Fibroblast of upper back skin (primary cell): ENCODE results near the gene TSPAN17.
A peak's percentile ranks its signal among the peaks of the same experiment; 100 is the strongest.

Experiments
- DNase-seq: peaks from one replicate; pipeline ENCODE4 v3.0.0-alpha.2; 2013

TSPAN17 gene

DNA sequence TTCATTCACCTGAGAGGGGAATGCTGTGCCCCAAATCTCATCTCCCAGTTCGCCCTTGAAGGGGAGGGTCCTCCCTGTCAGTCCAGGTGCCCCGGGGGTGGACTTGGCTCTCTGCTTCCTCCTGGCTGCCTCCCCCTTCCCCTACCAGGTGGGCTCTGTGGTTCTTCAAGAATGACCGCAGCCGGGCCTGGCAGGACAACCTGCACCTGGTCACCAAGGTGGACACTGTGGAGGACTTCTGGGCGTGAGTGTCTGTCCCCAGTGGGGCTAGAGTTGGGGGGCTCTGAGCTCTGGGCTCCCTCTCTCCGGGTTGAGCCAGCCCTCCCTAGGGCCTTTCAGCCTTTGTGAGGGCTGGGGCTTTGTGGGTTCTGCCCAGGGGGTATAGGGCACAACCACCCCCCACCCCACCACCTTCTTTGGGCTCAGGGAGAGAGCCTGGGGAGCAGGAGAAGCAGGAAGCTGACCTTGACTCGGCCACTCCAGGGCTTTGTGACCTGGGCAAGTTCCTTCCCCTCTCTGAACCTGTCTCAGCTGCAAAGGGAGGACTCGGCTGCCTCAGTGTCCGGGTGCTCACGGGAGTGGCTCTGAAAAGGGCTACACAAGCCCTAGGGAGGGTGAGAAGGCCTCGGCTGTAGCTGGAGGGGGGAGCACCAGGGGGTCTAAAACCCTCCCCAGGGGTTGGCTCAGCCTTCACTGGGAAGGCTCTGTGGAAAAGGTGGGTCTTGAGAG, 3.6 kb upstream of the TSPAN17 start:
- DNase-seq, result no peak

DNA sequence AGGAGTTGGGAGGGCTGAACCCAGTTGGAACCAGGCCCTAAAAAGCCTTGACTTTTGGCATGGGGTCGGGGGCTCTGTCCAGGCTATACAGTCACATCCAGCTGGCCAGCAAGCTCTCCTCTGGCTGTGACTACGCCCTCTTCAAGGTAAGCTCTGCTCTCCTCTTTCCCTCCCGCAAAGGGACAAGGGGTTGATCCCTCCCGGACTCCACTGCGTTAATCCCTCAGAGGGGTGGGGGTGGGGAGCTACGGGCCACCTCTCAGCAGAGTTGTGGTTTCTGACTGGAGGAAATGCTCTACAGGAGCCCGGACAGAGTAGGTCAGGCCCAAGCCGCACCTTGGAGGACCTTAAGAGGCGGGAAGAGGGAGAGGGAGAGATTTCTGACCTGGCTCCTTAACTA, 3.0 kb upstream of the TSPAN17 start:
- no peak for DNase-seq

DNA sequence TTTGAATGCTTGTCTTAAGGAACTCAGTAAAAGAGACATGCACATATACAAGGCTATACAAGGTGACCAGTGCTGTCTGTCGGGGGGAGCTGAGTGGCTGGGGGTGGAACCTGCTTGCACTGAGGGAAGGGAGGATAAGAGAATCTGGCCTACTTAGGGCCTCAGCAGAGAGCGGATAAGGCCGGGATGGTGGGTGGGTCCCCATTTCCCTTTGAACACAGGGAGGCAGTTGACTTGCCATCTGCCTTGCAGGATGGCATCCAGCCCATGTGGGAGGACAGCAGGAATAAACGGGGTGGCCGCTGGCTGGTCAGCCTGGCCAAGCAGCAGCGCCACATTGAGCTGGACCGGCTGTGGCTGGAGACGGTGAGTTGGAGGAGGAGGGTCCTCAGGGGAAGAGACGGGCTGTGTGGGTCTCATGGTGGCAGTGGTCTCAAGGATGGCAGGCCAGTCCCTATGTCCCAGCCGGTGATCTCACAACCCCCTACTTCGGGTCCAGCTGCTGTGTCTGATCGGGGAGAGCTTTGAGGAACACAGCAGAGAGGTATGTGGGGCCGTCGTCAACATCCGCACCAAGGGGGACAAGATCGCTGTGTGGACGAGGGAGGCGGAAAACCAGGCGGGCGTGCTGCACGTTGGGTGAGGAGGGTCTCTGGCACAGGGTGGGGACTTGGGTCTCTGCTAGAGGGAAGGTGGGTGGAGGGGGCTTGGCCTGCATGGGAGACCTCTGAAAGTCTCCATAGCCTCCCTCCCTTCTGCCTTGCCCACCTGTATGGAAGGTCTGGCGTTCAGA, 2.2 kb upstream of the TSPAN17 start:
- DNase-seq, result no peak

DNA sequence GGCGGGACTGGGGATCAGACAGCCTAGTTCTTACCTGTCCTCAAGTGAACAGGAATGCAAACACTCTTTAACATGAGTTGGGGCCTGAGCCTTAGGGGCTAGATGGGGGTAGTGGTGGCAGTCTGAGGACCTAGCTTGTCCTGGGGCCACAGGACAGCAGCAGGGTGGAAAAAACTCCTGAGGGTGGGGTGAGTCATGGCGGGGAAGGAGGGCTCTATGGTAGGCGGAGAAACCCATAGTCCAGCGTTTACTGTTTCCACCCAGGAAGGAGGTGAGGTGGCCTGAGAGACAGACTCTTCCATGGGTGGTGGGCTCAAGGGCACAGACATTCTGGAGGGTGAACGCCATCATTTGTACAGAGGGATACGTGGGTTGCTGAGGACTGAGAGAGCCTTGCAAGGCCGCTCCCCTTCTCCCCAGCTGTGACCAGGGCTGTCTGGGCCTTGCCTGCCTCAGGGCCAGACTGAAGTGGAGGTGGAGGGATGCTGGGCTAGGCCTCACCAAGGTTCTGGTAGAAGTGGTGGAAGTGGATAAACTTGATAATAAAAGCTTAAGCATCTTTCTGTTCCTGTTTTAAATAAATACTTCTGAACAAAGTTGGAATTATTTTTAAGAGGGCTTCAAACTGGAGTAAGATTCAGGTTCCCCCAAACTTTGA, 1.1 kb upstream of the TSPAN17 start:
- DNase-seq, result no peak

DNA sequence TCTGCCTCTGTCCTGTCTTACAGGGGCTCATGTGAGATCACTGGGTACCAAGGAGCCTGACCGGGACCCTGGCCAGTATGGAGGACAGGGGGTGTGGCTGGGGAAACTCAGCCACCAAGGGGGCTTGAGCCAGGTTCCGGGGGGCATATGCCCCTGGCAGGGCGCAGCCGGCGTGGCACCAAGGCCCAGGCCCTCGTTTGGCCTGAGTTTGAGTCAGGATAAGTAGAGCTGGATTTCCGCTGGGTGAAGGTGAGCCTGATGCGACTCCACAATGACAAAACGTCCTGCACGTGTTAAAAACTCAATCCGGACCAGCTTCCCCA, 616 bp upstream of the TSPAN17 start:
- DNase-seq, result no peak

DNA sequence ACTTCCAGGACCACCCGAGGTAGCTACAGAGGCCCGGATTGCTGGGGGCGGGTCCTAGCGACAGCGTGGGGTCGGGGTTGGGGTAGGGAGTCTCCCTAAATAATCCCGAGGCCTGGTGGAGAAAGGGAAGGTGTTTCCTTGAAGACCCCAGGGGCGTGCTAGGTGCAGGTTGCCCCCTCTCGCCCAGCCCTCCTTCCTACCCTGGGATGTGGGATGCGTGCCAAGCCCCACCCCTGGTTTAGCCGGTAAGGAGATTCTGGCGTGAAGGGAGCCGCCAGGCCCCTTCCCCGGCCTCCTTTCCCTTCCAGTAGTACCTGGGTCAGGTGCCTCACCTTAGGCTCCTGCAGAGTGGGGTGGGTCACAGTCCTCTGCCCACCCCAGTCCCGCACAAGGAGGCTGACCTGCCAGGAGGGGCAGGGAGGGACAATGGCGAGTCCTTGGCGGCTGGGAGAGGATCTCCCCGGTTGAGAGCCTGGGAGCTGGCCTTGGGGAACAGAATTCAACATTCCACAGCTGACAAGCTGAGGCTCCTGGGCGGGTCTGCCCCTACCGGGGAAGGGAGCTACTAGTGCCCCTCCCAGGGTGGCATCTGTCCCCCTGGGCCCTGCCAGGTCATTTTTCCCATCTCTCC, 674 bp downstream of the TSPAN17 start:
- peak; percentile 17 for DNase-seq

DNA sequence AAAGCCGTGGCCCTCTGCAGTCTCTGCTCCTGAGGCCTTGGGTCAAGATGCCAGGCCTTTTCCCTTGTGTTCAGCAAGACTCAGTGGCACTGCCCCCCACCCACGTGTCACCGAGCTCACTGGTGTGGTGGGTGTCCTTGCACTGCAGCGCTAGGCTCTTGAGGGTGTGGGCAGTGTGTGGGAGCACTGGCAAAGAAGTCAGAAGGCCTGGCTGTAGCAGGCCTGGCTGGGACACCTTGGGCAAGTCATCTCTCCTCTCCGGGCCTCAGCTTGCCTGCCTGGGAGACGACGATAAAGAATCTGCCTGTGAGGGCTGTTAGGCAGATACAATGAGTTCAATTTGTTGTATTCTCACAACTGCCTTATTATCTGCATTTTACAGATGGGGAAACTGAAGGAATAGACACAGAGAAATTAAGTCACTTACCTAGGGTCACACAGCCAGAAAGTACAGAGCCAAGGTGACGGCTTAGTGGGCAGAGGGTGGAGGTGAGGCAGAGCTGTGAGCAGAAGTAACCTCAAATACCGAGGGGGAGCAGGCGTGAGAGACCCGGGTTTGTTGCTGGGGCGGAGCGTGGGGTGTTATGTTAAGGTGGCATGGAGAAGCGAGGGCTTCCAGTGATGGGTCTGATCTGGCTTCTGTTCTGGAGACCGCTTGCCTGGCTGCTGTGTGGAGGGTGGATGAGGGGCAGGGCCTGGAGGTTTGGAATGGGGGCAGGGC, 1.4 kb downstream of the TSPAN17 start:
- no peak for DNase-seq

DNA sequence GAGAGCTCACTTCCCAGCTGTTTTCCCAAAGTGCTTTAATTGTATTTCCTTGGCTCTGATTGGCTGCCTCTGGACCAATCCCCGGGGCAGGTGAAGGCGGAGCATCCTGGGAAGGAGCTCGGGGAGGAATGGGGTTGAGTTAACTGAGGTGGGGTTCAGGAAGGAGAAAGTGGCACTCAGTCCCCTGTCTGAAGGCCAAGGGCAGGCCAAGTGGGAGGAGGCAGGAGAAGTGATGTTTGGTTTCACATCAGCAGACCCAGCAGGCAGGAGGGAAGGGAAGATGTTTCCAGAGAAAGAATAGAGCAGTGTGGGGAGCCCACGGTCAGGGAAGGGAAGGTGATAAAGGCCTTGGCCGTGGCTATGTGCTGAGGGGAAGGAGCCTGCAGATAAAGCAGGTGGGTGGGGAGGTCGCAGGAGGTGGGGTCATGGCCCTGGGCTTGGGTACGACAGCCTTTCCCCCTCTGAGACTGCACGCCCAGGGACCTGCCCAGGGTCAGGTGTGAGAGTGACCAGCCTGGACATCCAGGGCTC, 3.1 kb downstream of the TSPAN17 start:
- DNase-seq, result no peak

DNA sequence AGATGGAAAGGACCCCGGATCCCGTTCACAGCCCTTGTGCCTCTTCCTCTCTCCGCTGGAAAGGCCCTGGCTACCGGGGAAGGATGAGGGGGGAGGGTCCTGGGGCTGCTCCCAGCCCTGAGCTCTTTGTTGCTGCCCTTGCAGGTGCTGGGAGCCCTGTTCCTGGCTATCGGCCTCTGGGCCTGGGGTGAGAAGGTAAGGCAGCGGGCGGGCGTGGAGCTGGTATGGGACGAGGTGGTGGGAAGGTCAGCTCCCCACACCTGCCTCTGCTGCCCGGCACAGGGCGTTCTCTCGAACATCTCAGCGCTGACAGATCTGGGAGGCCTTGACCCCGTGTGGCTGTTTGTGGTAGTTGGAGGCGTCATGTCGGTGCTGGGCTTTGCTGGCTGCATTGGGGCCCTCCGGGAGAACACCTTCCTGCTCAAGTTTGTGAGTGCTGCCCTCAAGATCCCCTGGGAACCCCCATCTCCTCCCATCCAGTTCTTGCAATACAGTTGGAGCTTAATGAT, 4.2 kb downstream of the TSPAN17 start:
- no peak for DNase-seq

DNA sequence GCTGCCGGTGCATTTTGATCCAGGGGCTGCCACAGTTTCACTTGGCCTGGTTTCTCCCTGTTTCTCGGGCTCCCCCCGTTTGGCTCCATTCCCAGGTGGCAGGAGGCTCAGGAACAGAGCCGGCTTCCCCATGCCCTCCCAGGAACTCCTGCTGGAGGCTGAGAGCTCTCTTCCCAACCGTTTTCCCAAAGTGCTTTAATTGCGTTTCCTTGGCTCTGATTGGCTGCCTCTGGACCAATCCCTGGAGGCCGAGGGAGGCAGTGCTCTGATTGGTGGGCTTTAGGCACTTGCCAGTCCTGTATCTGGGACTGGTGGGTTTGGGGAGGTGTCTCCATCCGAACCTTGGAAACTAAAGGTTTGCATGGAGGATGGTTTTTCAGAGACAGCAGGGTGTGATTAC, 4.9 kb downstream of the TSPAN17 start:
- DNase-seq, result no peak

DNA sequence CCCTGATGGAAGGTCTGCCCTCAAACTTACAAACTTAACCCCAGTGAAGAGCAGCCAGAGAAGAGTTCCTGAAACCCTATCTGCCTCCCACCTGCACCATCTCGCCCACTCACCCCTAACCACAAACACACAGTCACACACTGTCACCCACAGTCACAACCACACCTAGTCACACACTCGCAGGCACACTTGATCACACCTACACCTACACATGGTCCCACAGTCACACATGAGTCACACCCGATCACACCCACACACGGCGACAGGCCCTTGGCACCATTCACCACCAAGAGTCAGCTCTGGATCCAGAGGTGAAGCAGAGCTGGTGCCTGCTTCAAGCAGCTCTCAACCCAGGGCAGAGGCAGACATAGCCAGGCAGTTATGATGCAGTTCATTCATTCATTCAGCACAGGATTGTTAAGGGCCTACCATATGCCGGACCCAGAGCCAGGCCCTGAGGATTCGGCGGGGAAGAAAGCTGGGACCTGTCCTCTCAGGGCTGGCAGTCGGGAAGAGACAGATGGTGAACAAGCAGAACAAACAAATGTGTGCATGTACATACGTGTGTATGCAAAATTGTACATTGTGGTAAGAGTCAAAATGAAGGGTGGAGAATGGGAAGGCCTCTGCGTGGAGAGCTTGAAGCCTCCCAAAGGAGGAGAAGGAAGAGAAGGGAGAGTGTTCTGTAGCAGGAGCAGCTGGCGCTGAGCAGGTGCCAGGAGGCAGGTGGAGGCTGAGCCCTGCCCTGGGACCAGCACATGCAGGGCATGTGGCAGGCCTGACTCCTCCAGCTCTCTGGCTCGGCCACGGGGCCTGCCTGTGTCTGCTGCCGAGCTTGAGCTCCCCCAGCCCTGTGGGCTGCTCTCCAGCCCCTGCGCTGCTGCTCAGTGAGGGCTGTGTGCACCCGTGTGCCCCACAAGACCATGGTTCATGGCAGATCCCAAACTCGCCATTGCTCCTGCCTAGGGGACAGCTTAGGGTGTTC, 6.4 kb downstream of the TSPAN17 start:
- DNase-seq, result no peak

DNA sequence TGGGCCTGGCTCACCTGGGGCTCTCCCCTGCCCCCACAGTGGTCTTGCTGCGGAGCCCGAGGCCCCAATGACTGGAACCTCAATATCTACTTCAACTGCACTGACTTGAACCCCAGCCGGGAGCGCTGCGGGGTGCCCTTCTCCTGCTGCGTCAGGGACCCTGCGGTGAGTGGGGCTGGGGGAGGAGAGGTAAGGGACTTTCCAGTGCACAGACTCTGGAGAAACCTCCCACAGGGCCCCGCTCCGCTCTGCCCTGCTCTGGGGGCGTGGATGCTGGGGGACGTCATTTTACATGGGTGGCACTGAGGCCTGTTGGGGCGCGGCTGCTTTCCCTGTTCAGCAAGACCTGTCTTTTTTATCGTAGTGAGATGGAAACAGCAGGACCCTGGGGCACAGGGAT, 7.6 kb downstream of the TSPAN17 start:
- no peak for DNase-seq

DNA sequence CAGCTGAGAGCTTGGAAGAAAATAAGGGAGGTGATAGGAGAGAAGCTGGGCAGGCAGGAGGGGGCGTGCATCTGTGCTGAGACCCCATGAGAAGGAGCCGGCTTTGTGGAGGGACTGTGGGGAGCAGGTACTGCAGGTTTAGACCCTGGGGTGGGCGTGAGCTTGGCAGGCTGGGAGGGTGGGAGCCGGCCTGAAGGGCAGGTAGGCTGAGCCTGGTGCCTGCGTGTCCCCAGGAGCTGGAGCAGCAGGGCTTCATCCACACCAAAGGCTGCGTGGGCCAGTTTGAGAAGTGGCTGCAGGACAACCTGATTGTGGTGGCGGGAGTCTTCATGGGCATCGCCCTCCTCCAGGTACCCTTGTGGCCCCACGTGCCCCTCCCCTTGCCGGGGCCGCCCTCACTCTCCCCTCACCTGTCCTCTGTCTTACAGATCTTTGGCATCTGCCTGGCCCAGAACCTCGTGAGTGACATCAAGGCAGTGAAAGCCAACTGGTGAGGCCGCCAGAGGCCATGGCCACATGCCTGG, 9.2 kb downstream of the TSPAN17 start:
- DNase-seq, result no peak

DNA sequence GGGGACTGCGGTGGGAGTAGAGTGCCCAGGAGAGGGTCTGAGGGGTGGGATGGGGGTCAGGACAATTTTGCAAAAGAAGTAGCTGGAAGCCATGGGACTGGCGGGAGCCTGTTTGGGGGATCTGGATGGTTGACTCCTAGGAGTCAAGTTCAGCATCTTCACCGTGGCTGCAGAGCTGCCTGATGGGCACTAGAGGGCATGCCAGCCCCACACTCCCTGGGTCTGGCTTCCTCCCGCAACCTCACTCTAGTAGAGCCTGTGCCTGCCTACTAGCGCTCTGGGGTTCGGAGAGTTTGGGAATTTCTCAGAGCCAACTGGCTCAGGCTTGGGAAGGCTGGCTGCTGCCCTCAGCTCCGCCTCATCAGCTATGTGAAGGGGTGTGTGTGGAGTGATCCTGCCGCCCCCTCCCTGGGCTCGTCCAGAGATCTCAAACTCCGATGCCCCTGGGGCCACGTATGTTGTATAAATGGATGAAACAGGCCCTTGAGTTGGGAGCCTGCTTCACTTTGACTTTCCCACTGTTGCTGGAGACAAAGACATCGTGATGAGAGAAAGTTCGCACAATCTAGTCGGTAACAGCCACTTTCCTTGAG, 10.8 kb downstream of the TSPAN17 start:
- DNase-seq, result peak; percentile 57

DNA sequence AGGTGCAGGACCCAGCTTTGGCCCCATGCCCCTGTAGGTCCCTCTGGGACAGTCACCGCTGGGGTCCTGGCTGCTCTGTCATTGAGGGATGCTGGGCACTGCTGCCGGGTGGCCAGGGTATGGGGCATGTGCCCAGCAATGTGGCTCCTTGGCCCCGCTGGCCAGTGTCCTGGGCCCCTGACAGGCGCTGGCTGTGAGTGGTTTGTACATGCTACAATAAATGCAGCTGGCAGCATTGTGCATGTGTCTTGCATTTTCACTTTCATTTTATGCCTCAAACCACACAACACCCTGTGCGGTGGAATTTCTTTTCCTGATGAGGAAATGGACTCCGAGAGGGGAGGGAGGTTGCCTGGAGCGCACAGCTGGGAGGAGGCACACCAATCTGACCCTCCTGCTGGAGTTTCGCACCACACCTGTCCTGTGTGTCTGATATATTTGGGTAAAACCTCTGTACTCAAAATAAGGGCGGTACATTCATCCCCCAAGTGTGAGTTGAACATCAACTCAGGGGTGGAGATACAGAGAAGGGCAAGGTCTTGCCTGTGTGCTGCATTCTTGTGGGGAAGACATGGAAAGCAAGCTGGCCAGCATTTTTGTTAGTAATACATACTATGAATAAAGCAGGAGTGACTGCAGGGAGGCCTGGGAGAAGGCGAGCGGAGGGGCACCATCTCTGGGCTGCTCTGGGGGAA, 11.7 kb downstream of the TSPAN17 start:
- peak; percentile 34 for DNase-seq

DNA sequence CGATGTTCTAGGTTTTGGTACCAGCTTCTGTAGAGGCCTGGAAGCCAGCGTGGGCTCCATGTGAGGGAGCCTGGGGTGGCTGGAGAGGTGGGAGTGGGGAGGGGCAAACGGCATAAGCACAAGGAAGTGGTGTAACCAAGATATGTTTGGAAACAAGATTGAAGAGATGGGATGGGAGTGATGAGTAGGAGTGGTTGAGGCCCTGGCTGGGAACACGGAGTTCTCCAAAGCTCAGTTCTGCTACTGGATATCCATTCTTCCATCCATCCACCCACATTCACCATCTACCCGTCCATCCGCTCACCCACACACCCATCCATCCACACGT, 12.2 kb downstream of the TSPAN17 start:
- DNase-seq, result no peak

DNA sequence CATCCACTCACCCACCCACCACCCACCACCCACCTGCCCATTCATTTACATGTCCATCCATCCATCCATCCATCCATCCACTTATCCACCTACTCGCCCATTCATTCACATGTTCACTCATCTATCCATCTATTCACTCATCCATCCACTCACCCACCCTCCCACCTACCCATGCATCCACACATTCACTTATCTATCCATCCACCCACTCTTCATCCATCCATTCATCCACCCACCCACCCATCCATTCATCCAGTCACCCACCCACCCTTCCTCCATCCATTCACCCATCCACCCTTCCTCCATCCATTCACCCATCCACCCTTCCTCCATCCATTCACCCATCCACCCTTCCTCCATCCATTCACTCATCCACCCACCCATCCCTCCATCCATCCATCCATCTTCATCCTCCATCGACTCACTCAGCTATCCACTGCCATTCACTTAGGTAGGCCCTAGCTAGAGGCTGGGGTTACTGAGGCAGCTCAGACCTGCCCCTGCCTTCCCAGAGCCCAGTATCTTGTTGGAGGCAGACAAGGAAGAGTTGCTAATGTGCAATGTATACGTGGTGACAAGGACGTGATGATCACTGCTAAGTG, 12.7 kb downstream of the TSPAN17 start:
- DNase-seq, result no peak

DNA sequence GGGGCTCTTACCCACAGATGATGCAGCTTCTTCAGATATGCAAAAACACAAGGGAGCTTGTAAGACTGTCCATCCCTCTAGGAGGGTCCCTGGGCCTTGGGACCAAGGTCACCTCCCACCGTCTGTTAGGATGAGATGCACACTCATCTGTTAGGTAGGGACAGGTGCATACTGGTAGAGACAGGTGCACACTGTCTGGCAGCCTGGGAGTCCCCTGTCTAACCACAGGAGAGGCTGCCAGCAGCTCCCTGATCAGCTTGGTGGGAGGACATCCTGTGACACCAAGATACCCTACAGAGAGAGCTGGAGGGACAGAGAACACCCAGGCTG, 13.2 kb downstream of the TSPAN17 start:
- DNase-seq, result no peak

DNA sequence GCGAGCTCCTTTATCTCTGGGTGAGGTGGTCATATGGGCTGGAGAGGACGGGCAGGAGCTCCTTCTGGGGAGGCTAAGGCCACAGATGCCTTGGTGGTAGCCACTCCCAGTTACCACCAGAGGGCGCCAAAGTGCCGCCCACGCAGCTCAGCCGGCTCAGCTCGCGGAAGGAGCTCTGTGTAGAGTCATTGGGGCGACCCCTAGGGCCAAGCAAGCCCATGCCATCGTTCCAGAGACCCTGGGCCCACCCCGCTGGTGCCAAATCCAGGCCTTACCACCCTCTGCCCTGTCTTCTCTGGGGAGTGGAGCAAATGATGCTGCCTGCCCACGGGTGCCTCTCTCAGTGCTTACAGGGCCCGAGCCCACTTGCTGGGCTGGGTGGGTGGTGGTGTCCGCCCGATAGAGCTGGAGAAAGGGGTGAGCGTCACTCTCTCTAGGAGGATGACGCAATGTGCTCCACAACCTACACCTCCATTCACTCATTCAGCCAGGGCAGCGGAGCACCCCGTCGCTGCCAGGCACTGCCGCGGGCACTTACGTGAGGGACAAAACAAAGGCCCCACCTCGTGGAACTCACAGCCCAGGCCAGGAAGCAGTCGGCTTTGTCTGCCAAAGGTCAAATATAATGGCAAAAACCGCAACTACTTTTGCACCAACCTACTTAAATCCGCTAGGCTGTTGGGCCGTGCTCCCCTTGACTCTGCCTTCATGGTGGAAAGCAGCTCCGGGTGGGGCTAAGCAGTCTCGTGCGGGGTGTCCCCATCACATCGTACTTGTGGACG, 13.8 kb downstream of the TSPAN17 start:
- peak; percentile 67 for DNase-seq
